Lung (tissue), 12 donors: ENCODE data around the gene DAB1. TPM values are rescaled to one million over a fixed set of nuclear protein-coding genes. Genes with fewer than 3 reads are reported as not detected.
A peak's percentile ranks its signal among the peaks of the same experiment; 100 is the strongest.

Experiments
- ATAC-seq: fragments of 200-7000 bp; cut with Tn5 transposase; one replicate; pipeline ENCODE4 v1.9.1; 2020; ENCODE audit warnings: moderate number of reproducible peaks; ENCODE audit not compliant: insufficient read depth, low FRiP score
- DNase-seq, 3 donors: peaks; one replicate each; pipeline ENCODE4 v3.0.0-alpha.2; 2013 to 2017
- H3K27ac ChIP-seq, 2 donors: one replicate each; pipeline ENCODE4 v1.5.1; 2013; ENCODE audit warnings: mild to moderate bottlenecking in 2 of 2, moderate library complexity in 2 of 2, control low read depth in 1 of 2, inconsistent platforms in 1 of 2, low read depth in 1 of 2, low read length in 1 of 2
- H3K27me3 ChIP-seq, 3 donors: one replicate each; pipeline ENCODE4 v1.5.1; 2013; ENCODE audit warnings: low read length in 2 of 3; ENCODE audit not compliant: control insufficient read depth in 3 of 3, insufficient read depth in 3 of 3
- H3K36me3 ChIP-seq, 4 donors: one replicate each; pipeline ENCODE4 v1.5.1; 2013; ENCODE audit warnings: low read length in 4 of 4, mild to moderate bottlenecking in 1 of 4, moderate library complexity in 1 of 4; ENCODE audit not compliant: control insufficient read depth in 4 of 4, insufficient read depth in 4 of 4
- H3K4me1 ChIP-seq, 5 donors: one replicate each; pipeline ENCODE4 v1.5.1; 2013; ENCODE audit warnings: low read length in 5 of 5, mild to moderate bottlenecking in 2 of 5, moderate library complexity in 1 of 5; ENCODE audit not compliant: control insufficient read depth in 5 of 5, insufficient read depth in 5 of 5
- H3K4me3 ChIP-seq: one replicate; pipeline ENCODE4 v1.5.1; 2013; ENCODE audit warnings: mild to moderate bottlenecking, control low read depth, moderate library complexity
- H3K9ac ChIP-seq, 2 donors: one replicate each; pipeline ENCODE4 v1.5.1; 2013; ENCODE audit warnings: low read length in 2 of 2, control low read depth in 1 of 2; ENCODE audit not compliant: insufficient read depth in 1 of 2
- H3K9me3 ChIP-seq, 4 donors: one replicate each; pipeline ENCODE4 v1.5.1; 2013; ENCODE audit warnings: low read length in 3 of 4, mild to moderate bottlenecking in 1 of 4, moderate library complexity in 1 of 4; ENCODE audit not compliant: control insufficient read depth in 4 of 4, insufficient read depth in 3 of 4
- WGBS, 2 donors: extraction: QIAGEN DNeasy Blood & Tissue Kit; methylation state at CpG; one replicate each; pipeline ENCODE4 v1.1.7; 2013; 5-methylcytosine and 5-hydroxymethylcytosine counted together
- polyA plus RNA-seq, 2 donors: library from polyadenylated mRNA; stranded (reverse); fragments of 200-250 nt; gene quantifications; one replicate each; pipeline ENCODE4 v1.2.1, GENCODE V29; 2013
- total RNA-seq, 2 donors: library from RNA; depleted of rRNA in 1 of 2; stranded (reverse); fragments of >200 nt in 1 of 2; gene quantifications; one replicate each; pipeline ENCODE4 v1.2.1, GENCODE V29; 2014 to 2021
- TF ChIP-seq, protein P1 (sequence below): IDR thresholded peaks from 2 replicates; pipeline ENCODE4 v1.5.1; 2012; ENCODE audit warnings: mild to moderate bottlenecking; ENCODE audit errors: control extremely low read depth, extremely low read depth
- donor health status: control.
- donor health status: control.
- donor health status: Bipolar disorder and iron deficiency.
- donor health status: healthy.
- donor health status: DM: yes; HTN: yes; CAD: no.

The DAB1 gene
- total and polyA plus RNA-seq, 4 donors = 0.06 to 0.77 (median 0.10) TPM

DNA sequence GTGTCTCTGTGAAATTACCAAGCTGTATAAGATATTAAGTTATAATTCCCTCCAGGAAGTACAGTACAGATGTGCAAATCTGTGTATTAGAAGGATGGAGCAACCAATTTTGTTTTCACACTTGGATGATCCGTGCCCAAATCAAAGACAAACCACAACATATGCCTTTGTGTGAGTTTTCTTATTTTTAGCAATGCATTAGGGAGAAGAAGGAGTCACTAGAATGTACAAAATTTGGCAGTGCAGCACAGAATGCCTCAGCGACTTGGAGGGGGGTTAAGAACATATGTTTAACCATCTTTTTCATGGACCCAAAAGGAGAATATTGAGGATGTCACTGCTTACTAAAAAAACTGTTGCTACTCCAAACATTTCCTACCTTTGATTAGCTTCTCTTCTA lies 45.3 kb downstream of the DAB1 start:
- H3K27ac ChIP-seq = no peak overlapping the region
- no peak for ATAC-seq
- H3K4me3 ChIP-seq = no peak overlapping the region
- TF ChIP-seq, protein P1, sequence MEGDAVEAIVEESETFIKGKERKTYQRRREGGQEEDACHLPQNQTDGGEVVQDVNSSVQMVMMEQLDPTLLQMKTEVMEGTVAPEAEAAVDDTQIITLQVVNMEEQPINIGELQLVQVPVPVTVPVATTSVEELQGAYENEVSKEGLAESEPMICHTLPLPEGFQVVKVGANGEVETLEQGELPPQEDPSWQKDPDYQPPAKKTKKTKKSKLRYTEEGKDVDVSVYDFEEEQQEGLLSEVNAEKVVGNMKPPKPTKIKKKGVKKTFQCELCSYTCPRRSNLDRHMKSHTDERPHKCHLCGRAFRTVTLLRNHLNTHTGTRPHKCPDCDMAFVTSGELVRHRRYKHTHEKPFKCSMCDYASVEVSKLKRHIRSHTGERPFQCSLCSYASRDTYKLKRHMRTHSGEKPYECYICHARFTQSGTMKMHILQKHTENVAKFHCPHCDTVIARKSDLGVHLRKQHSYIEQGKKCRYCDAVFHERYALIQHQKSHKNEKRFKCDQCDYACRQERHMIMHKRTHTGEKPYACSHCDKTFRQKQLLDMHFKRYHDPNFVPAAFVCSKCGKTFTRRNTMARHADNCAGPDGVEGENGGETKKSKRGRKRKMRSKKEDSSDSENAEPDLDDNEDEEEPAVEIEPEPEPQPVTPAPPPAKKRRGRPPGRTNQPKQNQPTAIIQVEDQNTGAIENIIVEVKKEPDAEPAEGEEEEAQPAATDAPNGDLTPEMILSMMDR = no peak
- WGBS, 2 donors = 82 to 89% methylated on average over 2 of the region's 2 CpGs
- no peaks in the 10 kb centered on the region for H3K9me3 ChIP-seq
- no peak overlapping the region for H3K9ac ChIP-seq
- H3K4me1 ChIP-seq = no peaks in the 10 kb centered on the region
- DNase-seq = no peak
- no peaks in the 10 kb centered on the region for H3K27me3 ChIP-seq
- no peaks in the 10 kb centered on the region for H3K36me3 ChIP-seq

- Histone ChIP-seq H3K4me1 (peaks cover 0 to 3% (median 0%) of the 10 kb centered on the region in 5 donors), H3K27me3 (no peaks in the 10 kb centered on the region), H3K4me3 (no peak overlapping the region), H3K9me3 (no peaks in the 10 kb centered on the region), H3K36me3 (no peaks in the 10 kb centered on the region), H3K9ac (no peak overlapping the region), H3K27ac (no peak overlapping the region)
- 71 to 82% methylated on average over 4 of the region's 4 CpGs for WGBS, 2 donors
- TF ChIP-seq, protein P1 = no peak
- ATAC-seq (no peak), DNase-seq (no peak)
Observed at GRCh38 chr1:57377339-57378139, 46.3 kb downstream of the DAB1 start.

DNA sequence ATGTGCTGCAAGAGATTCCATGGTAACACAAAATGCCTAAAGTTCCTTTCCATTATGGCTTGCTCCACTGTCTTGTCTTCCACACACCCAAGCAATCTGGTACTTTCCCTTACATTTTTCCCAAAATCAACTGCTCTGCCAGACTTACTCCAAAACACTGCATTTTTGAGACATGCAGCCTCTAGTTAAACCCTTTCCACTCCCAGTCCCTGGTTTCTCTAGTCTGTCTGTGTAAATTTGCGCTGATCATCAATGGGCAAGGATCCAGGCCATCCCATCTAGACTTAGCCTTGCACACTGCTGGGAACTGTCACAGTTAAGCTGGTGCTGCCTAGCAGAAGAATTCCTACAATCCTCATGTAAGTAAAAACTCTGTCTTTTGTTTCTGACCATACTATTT lies 47.8 kb downstream of the DAB1 start:
- Histone ChIP-seq H3K27me3 (no peaks in the 10 kb centered on the region), H3K27ac (no peak overlapping the region), H3K9ac (no peak overlapping the region), H3K4me1 (peaks cover 0 to 7% (median 0%) of the 10 kb centered on the region in 5 donors), H3K36me3 (no peaks in the 10 kb centered on the region), H3K9me3 (no peaks in the 10 kb centered on the region), H3K4me3 (no peak overlapping the region)
- WGBS, 2 donors = 73 to 89% methylated on average over 1 of the region's 1 CpG
- ATAC-seq (no peak), DNase-seq (peak in 2 of 3 donors; percentile 31 to 37)
- TF ChIP-seq, protein P1 = no peak
